AG09309 (cell line): ENCODE data around the gene MIER1.

Experiments used
- DNase-seq: peaks from one replicate; pipeline ENCODE4 v3.0.0-alpha.2; 2010; ENCODE audit warnings: low read depth
- H3K4me3 ChIP-seq: 2 replicates; pipeline ENCODE4 v1.5.1; 2011; ENCODE audit warnings: mild to moderate bottlenecking, low read depth, low read length, moderate library complexity; ENCODE audit not compliant: control insufficient read depth
- CTCF ChIP-seq: IDR thresholded peaks from 2 replicates; pipeline ENCODE4 v1.5.1; 2011; ENCODE audit warnings: mild to moderate bottlenecking, low read depth, low read length, inconsistent platforms; ENCODE audit not compliant: insufficient read depth, control insufficient read depth; ENCODE audit errors: missing control alignments

MIER1 gene

DNA sequence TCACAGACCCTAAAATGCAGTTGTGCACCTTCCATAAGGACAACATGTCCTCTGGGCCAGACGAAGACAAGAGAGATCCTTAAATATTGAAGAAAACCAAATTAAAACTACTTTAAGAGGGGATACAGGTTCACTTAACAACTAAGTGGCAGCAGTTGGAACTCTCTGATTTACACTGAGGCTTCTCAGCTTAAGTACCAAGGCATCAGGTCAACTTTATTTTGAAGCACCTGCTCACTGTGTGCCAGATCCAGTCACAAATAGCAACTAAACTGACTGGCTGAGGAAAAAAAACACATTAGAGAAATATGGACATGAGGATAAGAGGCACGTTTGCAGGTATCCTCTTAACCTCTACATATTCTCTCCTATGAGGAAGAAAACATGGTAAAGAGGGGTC is 96.0 kb downstream of the MIER1 start:
- no peak for TF ChIP-seq CTCF
- H3K4me3 ChIP-seq = no peak overlapping the region
- no peak for DNase-seq

- DNase-seq = no peak
- no peak for TF ChIP-seq CTCF
Observed at GRCh38 chr1:67029472-67029871, 104.7 kb downstream of the MIER1 start.

DNA sequence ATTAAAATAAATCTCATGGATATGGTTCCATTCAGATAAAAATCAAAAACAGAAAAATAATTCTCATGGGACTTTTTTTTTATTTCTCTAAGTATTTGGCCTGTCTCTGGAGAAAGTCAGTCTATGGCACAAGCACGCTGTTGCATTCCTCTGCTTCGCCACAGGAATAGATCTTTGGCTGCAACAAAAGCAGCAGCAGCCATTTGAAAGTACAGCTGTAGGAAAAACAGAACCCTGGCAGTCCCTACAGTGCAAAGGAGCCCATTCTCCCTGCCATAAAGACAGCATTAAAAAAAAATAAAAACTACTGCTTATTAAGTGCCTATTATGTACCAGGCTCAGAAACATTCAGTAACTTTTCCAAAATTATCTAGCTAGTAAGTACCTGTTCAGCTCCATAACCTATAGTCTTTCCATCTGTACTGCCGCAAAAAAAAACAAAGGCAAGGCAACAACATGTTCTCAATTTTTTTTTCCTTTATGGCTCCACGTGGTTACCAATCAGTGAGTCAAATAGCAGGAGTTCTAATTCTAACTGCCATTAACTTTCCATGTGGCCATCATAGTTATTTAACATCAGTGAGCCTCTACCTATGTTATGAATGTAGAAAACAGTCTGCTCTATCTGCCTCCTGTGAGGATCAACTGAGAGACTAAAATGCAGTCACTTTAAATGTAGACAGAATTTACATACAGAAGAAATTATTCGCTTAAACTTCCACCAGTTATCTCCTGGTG is 106.5 kb downstream of the MIER1 start:
- no peak for TF ChIP-seq CTCF
- no peak overlapping the region for H3K4me3 ChIP-seq
- no peak for DNase-seq

More at GRCh38 chr1:67029472-67029871, 104.7 kb downstream of the MIER1 start:
- no peak overlapping the region for H3K4me3 ChIP-seq

GRCh38 chr1:67031859-67032247 is 107.1 kb downstream of the MIER1 start:
- TF ChIP-seq CTCF = no peak
- no peak overlapping the region for H3K4me3 ChIP-seq
- no peak for DNase-seq
